Measurements from ENCODE around the gene PDE8A. TPM values are rescaled to one million over a fixed set of nuclear protein-coding genes. Genes with fewer than 3 reads are reported as not detected.

The PDE8A gene
- total RNA-seq, 1 experiment from 2014 or later = 44.2 TPM

- H2AFZ ChIP-seq (ENCODE audit: low read length) = peak overlapping the region; percentile 84
- peak overlapping the region; percentile 81 for H3K4me2 ChIP-seq (ENCODE audit: low read length)
- H3K27ac ChIP-seq (ENCODE audit: low read length) = no peak overlapping the region
- ChIA-PET POLR2A (ENCODE audit: unreplicated experiment) (no interaction called here), CTCF (interaction anchor here (0.5 to 1.4 kb wide), 4 partner anchors 29 to 213 kb away, joined by 3 to 12 read pairs (median 4); no protein-coding TSS in a partner anchor)
- H3K4me1 ChIP-seq (ENCODE audit: insufficient read depth, low read length) = peaks cover 14% of the 10 kb centered on the region
- no peaks in the 10 kb centered on the region for H3K36me3 ChIP-seq (ENCODE audit: low read depth, low read length)
- no peaks in the 10 kb centered on the region for H3K27me3 ChIP-seq (ENCODE audit: low read length)
- H3K4me3 ChIP-seq (ENCODE audit: low read length) = peak overlapping the region; percentile 48
- H3K9me3 ChIP-seq (ENCODE audit: low read length) = no peaks in the 10 kb centered on the region
- no TSS peak for BruUV-seq (replicated peaks)
- no peaks in the 10 kb centered on the region for H3K9me2 ChIP-seq (replicated peaks; ENCODE audit: low read length)
- ATAC-seq = peak; percentile 98
- no peaks in the 10 kb centered on the region for H3K79me2 ChIP-seq (ENCODE audit: low read length)
- H3K9ac ChIP-seq (ENCODE audit: low read length) = no peak overlapping the region; the same call in 1 of the 2 replicates
- intact Hi-C loops (cut with micrococcal nuclease) = loop anchor here (1.0 to 2.0 kb wide), 2 partner anchors 52 to 89 kb away; no protein-coding TSS in a partner anchor
- peak; percentile 76 for DNase-seq
- H4K20me1 ChIP-seq (ENCODE audit: low read length) = no peaks in the 10 kb centered on the region
- H3F3A ChIP-seq (ENCODE audit: low read length, unreplicated experiment) = no peaks in the 10 kb centered on the region
- TF ChIP-seq CTCF (conservative IDR thresholded peaks at IDR 0.05; ENCODE audit: low read depth, low read length) (peak; percentile 85), EZH2 (IDR thresholded peaks at IDR 0.05; ENCODE audit: low read length, unreplicated experiment) (no peak), EZH2phosphoT487 (IDR thresholded peaks at IDR 0.05; ENCODE audit: borderline replicate concordance, low read length) (no peak)
Observed at GRCh38 chr15:84955089-84955848, 26.4 kb upstream of the PDE8A start.

- ATAC-seq = no peak
- no peak overlapping the region for H3K27ac ChIP-seq (ENCODE audit: low read length)
- no peak for DNase-seq
- intact Hi-C loops (cut with micrococcal nuclease) = no loop called here
- CTCF ChIA-PET = interaction anchor here (0.7 to 1.4 kb wide), 2 partner anchors 44 to 88 kb away, joined by 6 to 12 read pairs; no protein-coding TSS in a partner anchor
- H2AFZ ChIP-seq (ENCODE audit: low read length) = peak overlapping the region; percentile 84; the same call in 1 of the 2 replicates
- no peaks in the 10 kb centered on the region for H3K36me3 ChIP-seq (ENCODE audit: low read depth, low read length)
- no peaks in the 10 kb centered on the region for H3F3A ChIP-seq (ENCODE audit: low read length, unreplicated experiment)
- H4K20me1 ChIP-seq (ENCODE audit: low read length) = no peaks in the 10 kb centered on the region
- peaks cover 19% of the 10 kb centered on the region for H3K4me1 ChIP-seq (ENCODE audit: insufficient read depth, low read length)
- no peaks in the 10 kb centered on the region for H3K9me3 ChIP-seq (ENCODE audit: low read length)
- no TSS peak for BruUV-seq (replicated peaks)
- no peak overlapping the region for H3K9ac ChIP-seq (ENCODE audit: low read length)
- no peaks in the 10 kb centered on the region for H3K79me2 ChIP-seq (ENCODE audit: low read length)
- no peaks in the 10 kb centered on the region for H3K27me3 ChIP-seq (ENCODE audit: low read length)
- POLR2A ChIA-PET (ENCODE audit: unreplicated experiment) = no interaction called here
- H3K4me2 ChIP-seq (ENCODE audit: low read length) = no peak overlapping the region
- H3K4me3 ChIP-seq (ENCODE audit: low read length) = no peak overlapping the region
- no peaks in the 10 kb centered on the region for H3K9me2 ChIP-seq (replicated peaks; ENCODE audit: low read length)
- TF ChIP-seq EZH2 (IDR thresholded peaks at IDR 0.05; ENCODE audit: low read length, unreplicated experiment) (no peak), CTCF (conservative IDR thresholded peaks at IDR 0.05; ENCODE audit: low read depth, low read length) (no peak), EZH2phosphoT487 (IDR thresholded peaks at IDR 0.05; ENCODE audit: borderline replicate concordance, low read length) (no peak)
Observed at GRCh38 chr15:84956199-84956598, 25.5 kb upstream of the PDE8A start.

All from PC-3 (cell line).